Measurements from ENCODE around the gene TMEM255B.

The TMEM255B gene

GRCh38 chr13:113849546-113849945 lies 90.5 kb downstream of the TMEM255B start:
- Histone ChIP-seq H3K4me2 (ENCODE audit: low read length) (no peak overlapping the region), H3K27ac (ENCODE audit: low read depth, low read length, poor library complexity, severe bottlenecking) (no peak overlapping the region), H3K9me2 (ENCODE audit: low read depth, low read length) (no peaks in the 10 kb centered on the region), H3K79me2 (ENCODE audit: insufficient read depth, low read length) (no peaks in the 10 kb centered on the region), H3K36me3 (ENCODE audit: insufficient read depth, low read length) (no peaks in the 10 kb centered on the region), H3K9me3 (ENCODE audit: low read length) (no peaks in the 10 kb centered on the region), H3K27me3 (ENCODE audit: insufficient read depth, low read length) (peaks cover 48% of the 10 kb centered on the region), H2AFZ (ENCODE audit: low read length) (no peak overlapping the region), H3K4me1 (ENCODE audit: insufficient read depth, low read length, severe bottlenecking) (no peaks in the 10 kb centered on the region), H3F3A (ENCODE audit: insufficient read depth, low read length) (no peaks in the 10 kb centered on the region), H3K4me3 (ENCODE audit: low read depth, low read length, poor library complexity, severe bottlenecking) (no peak overlapping the region), H3K9ac (ENCODE audit: low read length) (no peak overlapping the region), H4K20me1 (ENCODE audit: insufficient read depth, low read length) (no peaks in the 10 kb centered on the region)
- TF ChIP-seq EZH2 (IDR thresholded peaks at IDR 0.05; ENCODE audit: borderline replicate concordance, low read length) (no peak), CTCF (IDR thresholded peaks at IDR 0.05; ENCODE audit: low read length) (no peak)

DNA sequence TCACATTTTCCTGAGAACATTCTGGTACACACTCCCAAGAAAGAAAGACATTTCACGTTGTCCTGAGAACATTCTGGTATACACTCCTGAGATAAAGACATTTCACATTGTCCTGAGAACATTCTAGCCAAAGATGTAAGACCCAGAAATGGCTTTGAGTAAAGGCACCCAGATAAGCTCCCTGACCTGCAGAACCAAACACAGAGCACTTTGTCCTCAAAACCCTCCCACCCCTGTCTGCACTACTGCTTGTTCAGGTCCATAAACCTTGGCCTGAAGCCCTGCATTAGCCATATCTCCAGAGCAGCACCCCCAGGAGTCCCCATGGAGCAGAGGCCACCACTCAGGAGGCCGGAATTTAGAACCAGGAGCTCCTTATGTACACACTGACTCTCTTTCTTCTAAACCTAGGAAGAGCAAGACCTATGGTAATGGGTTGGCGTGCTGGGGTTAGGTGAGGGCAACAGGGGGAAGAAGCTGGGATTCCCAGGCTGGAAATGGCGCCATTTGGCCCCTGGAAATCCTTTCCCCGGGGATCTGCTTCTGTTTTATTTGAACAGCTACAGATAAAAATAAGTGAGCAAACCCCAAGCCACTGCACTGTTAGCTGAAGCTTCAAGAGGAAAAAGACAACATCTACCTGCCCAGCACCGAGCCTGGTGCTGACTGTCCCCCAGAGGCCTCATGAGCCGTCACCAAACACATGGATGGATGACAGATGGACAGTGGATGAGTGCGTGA lies 91.1 kb downstream of the TMEM255B start:
- Histone ChIP-seq H3K9me2 (ENCODE audit: low read depth, low read length) (no peaks in the 10 kb centered on the region), H3K9me3 (ENCODE audit: low read length) (no peaks in the 10 kb centered on the region), H3K4me3 (ENCODE audit: low read depth, low read length, poor library complexity, severe bottlenecking) (no peak overlapping the region), H2AFZ (ENCODE audit: low read length) (no peak overlapping the region), H3F3A (ENCODE audit: insufficient read depth, low read length) (no peaks in the 10 kb centered on the region), H3K4me1 (ENCODE audit: insufficient read depth, low read length, severe bottlenecking) (no peaks in the 10 kb centered on the region), H4K20me1 (ENCODE audit: insufficient read depth, low read length) (no peaks in the 10 kb centered on the region), H3K27me3 (ENCODE audit: insufficient read depth, low read length) (peaks cover 42% of the 10 kb centered on the region), H3K9ac (ENCODE audit: low read length) (no peak overlapping the region), H3K36me3 (ENCODE audit: insufficient read depth, low read length) (no peaks in the 10 kb centered on the region), H3K27ac (ENCODE audit: low read depth, low read length, poor library complexity, severe bottlenecking) (no peak overlapping the region), H3K79me2 (ENCODE audit: insufficient read depth, low read length) (no peaks in the 10 kb centered on the region), H3K4me2 (ENCODE audit: low read length) (no peak overlapping the region)
- TF ChIP-seq CTCF (IDR thresholded peaks at IDR 0.05; ENCODE audit: low read length): no peak
- no peak for TF ChIP-seq EZH2 (IDR thresholded peaks at IDR 0.05; ENCODE audit: borderline replicate concordance, low read length)

- Histone ChIP-seq H3F3A (ENCODE audit: insufficient read depth, low read length) (no peaks in the 10 kb centered on the region), H3K27ac (ENCODE audit: low read depth, low read length, poor library complexity, severe bottlenecking) (no peak overlapping the region), H3K4me1 (ENCODE audit: insufficient read depth, low read length, severe bottlenecking) (no peaks in the 10 kb centered on the region), H3K27me3 (ENCODE audit: insufficient read depth, low read length) (peaks cover 41% of the 10 kb centered on the region), H3K36me3 (ENCODE audit: insufficient read depth, low read length) (no peaks in the 10 kb centered on the region), H3K9me2 (ENCODE audit: low read depth, low read length) (no peaks in the 10 kb centered on the region), H3K4me3 (ENCODE audit: low read depth, low read length, poor library complexity, severe bottlenecking) (no peak overlapping the region), H3K4me2 (ENCODE audit: low read length) (no peak overlapping the region), H3K79me2 (ENCODE audit: insufficient read depth, low read length) (no peaks in the 10 kb centered on the region), H3K9me3 (ENCODE audit: low read length) (no peaks in the 10 kb centered on the region), H4K20me1 (ENCODE audit: insufficient read depth, low read length) (no peaks in the 10 kb centered on the region), H3K9ac (ENCODE audit: low read length) (no peak overlapping the region), H2AFZ (ENCODE audit: low read length) (no peak overlapping the region)
- TF ChIP-seq EZH2 (IDR thresholded peaks at IDR 0.05; ENCODE audit: borderline replicate concordance, low read length) (no peak), CTCF (IDR thresholded peaks at IDR 0.05; ENCODE audit: low read length) (no peak)
Measured at GRCh38 chr13:113850722-113851479, 91.9 kb downstream of the TMEM255B start.

All from OCI-LY1 (cell line).